Tibial nerve (tissue), 4 donors: Measurements from ENCODE around the gene DLGAP4. TPM values are rescaled to one million over a fixed set of nuclear protein-coding genes. Genes with fewer than 3 reads are reported as not detected.

Source experiments
- DNase-seq, 2 donors: peaks; one replicate each; pipeline ENCODE4 v3.0.0-alpha.2; 2019; ENCODE audit warnings: low spot score in 2 of 2
- H3K27ac ChIP-seq, 4 donors: fragments of 200-600 bp; sonication (generic) in 3 of 4; one replicate each; pipeline ENCODE4 v1.5.1; 2017 to 2019; ENCODE audit warnings: mild to moderate bottlenecking in 1 of 4
- H3K27me3 ChIP-seq, 2 donors: fragments of 200-600 bp; sonication (generic) in 1 of 2; one replicate each; pipeline versions ENCODE4 v1.5.1 to v1.6.0; 2017 to 2019
- H3K36me3 ChIP-seq, 3 donors: fragments of 200-600 bp; sonication (generic); one replicate each; pipeline ENCODE4 v1.5.1; 2018 to 2019
- H3K4me1 ChIP-seq, 4 donors: fragments of 200-600 bp; sonication (generic) in 3 of 4; one replicate each; pipeline ENCODE4 v1.5.1; 2017 to 2019
- H3K4me3 ChIP-seq, 4 donors: fragments of 200-600 bp; sonication (generic) in 3 of 4; one replicate each; pipeline ENCODE4 v1.5.1; 2017 to 2019; ENCODE audit warnings: mild to moderate bottlenecking in 1 of 4, moderate library complexity in 1 of 4
- H3K9me3 ChIP-seq, 4 donors: fragments of 200-600 bp; sonication (generic) in 3 of 4; one replicate each; pipeline ENCODE4 v1.5.1; 2017 to 2019
- CTCF ChIP-seq, 5 experiments: fragments of 200-600 bp in 3 of 5; fragments of 450-650 bp in 2 of 5; sonication (generic) in 3 of 5; IDR thresholded peaks; one replicate each; pipeline ENCODE4 v1.5.1; 2016 to 2019; ENCODE audit warnings: antibody characterized with exemption in 5 of 5, mild to moderate bottlenecking in 3 of 5, moderate library complexity in 2 of 5
- EP300 ChIP-seq, 2 donors: sonication (generic); formaldehyde crosslinking; IDR thresholded peaks; one replicate each; pipeline ENCODE4 v1.6.1; 2017; ENCODE audit warnings: antibody characterized with exemption in 2 of 2, mild to moderate bottlenecking in 1 of 2
- POLR2A ChIP-seq, 2 donors: fragments of 450-650 bp; IDR thresholded peaks; one replicate each; pipeline ENCODE4 v1.6.1; 2017; ENCODE audit warnings: antibody characterized with exemption in 2 of 2, mild to moderate bottlenecking in 2 of 2, moderate library complexity in 2 of 2
- WGBS, 2 donors: methylation state at CpG; one replicate each; pipeline ENCODE4 v1.1.5; 2018; 5-methylcytosine and 5-hydroxymethylcytosine counted together
- total RNA-seq, 4 donors: library from RNA; depleted of rRNA; stranded (reverse); fragments of >200 nt; gene quantifications; one replicate each; pipeline ENCODE4 v1.1.0, GENCODE V29; 2016

DLGAP4 gene
- total RNA-seq, 4 donors from 2014 or later: 46.1 to 97.5 (median 52.5) TPM

DNA sequence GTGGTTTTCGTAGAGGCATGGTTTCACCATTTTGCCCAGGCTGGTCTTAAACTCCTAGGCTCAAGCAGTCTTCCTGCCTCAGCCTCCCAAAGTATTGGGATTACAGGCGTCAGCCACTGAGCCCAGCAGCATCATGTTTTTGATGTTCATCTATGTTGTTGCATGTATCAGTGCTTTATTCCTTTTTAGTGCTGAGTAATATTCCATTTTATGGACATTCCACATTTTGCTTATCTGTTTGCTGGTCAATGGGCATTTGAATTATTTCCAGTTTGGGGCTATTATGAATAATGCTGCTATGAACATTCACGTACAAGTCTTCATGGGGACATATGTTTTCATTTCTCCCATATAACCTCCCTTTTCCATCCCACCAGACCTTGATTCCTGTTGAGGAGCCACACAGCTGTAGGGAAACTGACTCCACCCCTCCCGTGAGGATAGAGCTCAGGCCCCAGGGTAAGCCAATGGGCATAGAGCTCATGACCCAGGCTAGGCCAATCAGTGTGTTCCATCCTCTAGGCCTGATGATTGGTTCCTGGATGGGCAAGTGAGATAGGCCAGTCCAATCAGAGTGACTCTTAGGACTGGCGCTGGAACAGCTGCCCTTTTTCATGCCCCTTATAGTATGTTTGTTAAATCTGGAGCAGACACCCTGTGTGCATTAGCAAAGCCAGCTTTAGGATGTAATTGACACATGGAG lies 49.5 kb downstream of the DLGAP4 start:
- Histone ChIP-seq H3K4me1 (no peaks in the 10 kb centered on the region), H3K36me3 (no peaks in the 10 kb centered on the region), H3K4me3 (no peak overlapping the region), H3K27me3 (peaks cover 0 to 11% of the 10 kb centered on the region in 2 donors), H3K9me3 (no peaks in the 10 kb centered on the region), H3K27ac (no peak overlapping the region)
- TF ChIP-seq CTCF (IDR thresholded peaks at IDR 0.05): no peak
- no peak for TF ChIP-seq POLR2A (IDR thresholded peaks at IDR 0.05)
- TF ChIP-seq EP300 (IDR thresholded peaks at IDR 0.05): no peak
- no peak for DNase-seq
- WGBS, 2 donors: 87 to 88% methylated on average over 5 of the region's 5 CpGs

GRCh38 chr20:36359668-36360406 lies 53.7 kb downstream of the DLGAP4 start:
- TF ChIP-seq EP300 (IDR thresholded peaks at IDR 0.05) (no peak), POLR2A (IDR thresholded peaks at IDR 0.05) (no peak)
- no peak for DNase-seq
- 79% methylated on average over 11 of the region's 11 CpGs for WGBS, 2 donors
- Histone ChIP-seq H3K27ac (no peak overlapping the region), H3K4me3 (no peak overlapping the region), H3K27me3 (peaks cover 0 to 8% of the 10 kb centered on the region in 2 donors), H3K4me1 (no peaks in the 10 kb centered on the region), H3K9me3 (no peaks in the 10 kb centered on the region), H3K36me3 (no peaks in the 10 kb centered on the region)

GRCh38 chr20:36360429-36360828 lies 54.3 kb downstream of the DLGAP4 start:
- no peak for DNase-seq
- peaks cover 0 to 7% of the 10 kb centered on the region in 2 donors for H3K27me3 ChIP-seq
- 52 to 58% methylated on average over 10 of the region's 10 CpGs for WGBS, 2 donors
- TF ChIP-seq EP300 (IDR thresholded peaks at IDR 0.05) (no peak), CTCF (IDR thresholded peaks at IDR 0.05) (no peak), POLR2A (IDR thresholded peaks at IDR 0.05) (no peak)
- H3K36me3 ChIP-seq: no peaks in the 10 kb centered on the region
- no peaks in the 10 kb centered on the region for H3K4me1 ChIP-seq
- no peaks in the 10 kb centered on the region for H3K9me3 ChIP-seq
- H3K4me3 ChIP-seq: no peak overlapping the region
- no peak overlapping the region for H3K27ac ChIP-seq

GRCh38 chr20:36361406-36361805 lies 55.3 kb downstream of the DLGAP4 start:
- Histone ChIP-seq H3K4me3 (no peak overlapping the region), H3K27ac (no peak overlapping the region), H3K4me1 (no peaks in the 10 kb centered on the region), H3K27me3 (no peaks in the 10 kb centered on the region), H3K9me3 (no peaks in the 10 kb centered on the region), H3K36me3 (no peaks in the 10 kb centered on the region)
- WGBS, 2 donors: 72 to 73% methylated on average over 9 of the region's 9 CpGs
- TF ChIP-seq POLR2A (IDR thresholded peaks at IDR 0.05) (no peak), CTCF (IDR thresholded peaks at IDR 0.05) (no peak), EP300 (IDR thresholded peaks at IDR 0.05) (no peak)
- no peak for DNase-seq

DNA sequence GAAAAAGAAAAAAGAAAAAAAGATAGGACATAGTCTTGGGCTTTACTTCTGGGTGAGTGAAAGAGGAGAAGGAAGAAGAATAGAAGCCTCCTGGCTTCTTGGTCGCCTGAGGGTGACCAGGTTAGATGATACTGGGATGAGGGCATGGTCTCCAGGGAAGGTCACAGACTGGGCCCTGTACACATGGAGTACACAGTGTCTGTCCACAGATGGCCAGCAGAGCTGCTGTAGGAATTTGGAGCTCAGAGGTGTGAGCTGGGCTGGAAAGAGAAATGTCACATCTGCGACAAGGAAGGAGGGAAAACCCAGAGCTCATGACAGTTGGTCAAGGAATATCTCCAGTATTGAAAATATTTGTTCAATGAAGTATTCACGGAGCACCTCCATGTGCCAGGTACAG lies 56.1 kb downstream of the DLGAP4 start:
- 82 to 83% methylated on average over 3 of the region's 3 CpGs for WGBS, 2 donors

More for the DNA sequence above, 56.1 kb downstream of the DLGAP4 start:
- no peaks in the 10 kb centered on the region for H3K4me1 ChIP-seq
- no peak overlapping the region for H3K27ac ChIP-seq
- H3K4me3 ChIP-seq: no peak overlapping the region
- DNase-seq: no peak
- TF ChIP-seq CTCF (IDR thresholded peaks at IDR 0.05) (no peak), POLR2A (IDR thresholded peaks at IDR 0.05) (no peak), EP300 (IDR thresholded peaks at IDR 0.05) (no peak)
- no peaks in the 10 kb centered on the region for H3K36me3 ChIP-seq
- no peaks in the 10 kb centered on the region for H3K9me3 ChIP-seq
- H3K27me3 ChIP-seq: no peaks in the 10 kb centered on the region
